ENCODE measurements around the gene EVC2. TPM values are rescaled to one million over a fixed set of nuclear protein-coding genes. Genes with fewer than 3 reads are reported as not detected.

Gene EVC2
- polyA plus RNA-seq, 1 donor from 2014 or later, result 0.27 TPM

GRCh38 chr4:5554376-5554775 lies 154.0 kb downstream of the EVC2 start:
- Histone ChIP-seq H3K27ac (ENCODE audit: low read length) (no peak overlapping the region), H3K36me3 (ENCODE audit: insufficient read depth, low read length) (no peaks in the 10 kb centered on the region), H3K9me3 (ENCODE audit: low read length) (peaks cover 2% of the 10 kb centered on the region), H2AFZ (ENCODE audit: low read depth, low read length) (no peak overlapping the region), H3K27me3 (ENCODE audit: insufficient read depth, low read depth, low read length) (no peaks in the 10 kb centered on the region), H3K9ac (ENCODE audit: low read length) (no peak overlapping the region), H3K4me3 (ENCODE audit: low read length) (no peak overlapping the region), H4K20me1 (ENCODE audit: insufficient read depth) (no peaks in the 10 kb centered on the region), H3K9me2 (ENCODE audit: insufficient read depth, low read length) (no peaks in the 10 kb centered on the region), H3K79me2 (replicated peaks; ENCODE audit: insufficient read depth, low read length) (no peaks in the 10 kb centered on the region), H3F3A (ENCODE audit: insufficient read depth, low read length, poor library complexity, severe bottlenecking) (no peaks in the 10 kb centered on the region), H3K4me2 (ENCODE audit: low read length) (no peak overlapping the region)
- no peak for TF ChIP-seq REST (IDR thresholded peaks at IDR 0.05; ENCODE audit: borderline replicate concordance)
- TF ChIP-seq TAF1 (IDR thresholded peaks at IDR 0.05; ENCODE audit: low read depth), result no peak
- TF ChIP-seq EP300 (conservative IDR thresholded peaks at IDR 0.05; ENCODE audit: poor library complexity, severe bottlenecking), result no peak
- no peak for TF ChIP-seq RAD21 (conservative IDR thresholded peaks at IDR 0.05)
- no peak for TF ChIP-seq MXI1 (conservative IDR thresholded peaks at IDR 0.05; ENCODE audit: poor library complexity, severe bottlenecking)
- TF ChIP-seq POLR2AphosphoS5 (IDR thresholded peaks at IDR 0.05), result no peak
- no peak for TF ChIP-seq SMC3 (conservative IDR thresholded peaks at IDR 0.05; ENCODE audit: poor library complexity)

- Histone ChIP-seq H3K9ac (ENCODE audit: low read length) (no peak overlapping the region), H3K4me3 (ENCODE audit: low read length) (no peak overlapping the region), H3K36me3 (ENCODE audit: insufficient read depth, low read length) (no peaks in the 10 kb centered on the region), H4K20me1 (ENCODE audit: insufficient read depth) (no peaks in the 10 kb centered on the region), H3K9me3 (ENCODE audit: low read length) (peaks cover 2% of the 10 kb centered on the region), H3K27ac (ENCODE audit: low read length) (no peak overlapping the region), H2AFZ (ENCODE audit: low read depth, low read length) (no peak overlapping the region), H3K27me3 (ENCODE audit: insufficient read depth, low read depth, low read length) (no peaks in the 10 kb centered on the region), H3K9me2 (ENCODE audit: insufficient read depth, low read length) (no peaks in the 10 kb centered on the region), H3F3A (ENCODE audit: insufficient read depth, low read length, poor library complexity, severe bottlenecking) (no peaks in the 10 kb centered on the region), H3K4me2 (ENCODE audit: low read length) (no peak overlapping the region), H3K79me2 (replicated peaks; ENCODE audit: insufficient read depth, low read length) (no peaks in the 10 kb centered on the region)
- TF ChIP-seq EP300 (conservative IDR thresholded peaks at IDR 0.05; ENCODE audit: poor library complexity, severe bottlenecking) (no peak), EZH2 (IDR thresholded peaks at IDR 0.05; ENCODE audit: borderline replicate concordance, insufficient read depth, low read length, poor library complexity, severe bottlenecking) (no peak)
Measured at GRCh38 chr4:5553801-5554200, 154.6 kb downstream of the EVC2 start.

GRCh38 chr4:5552451-5552850 lies 155.9 kb downstream of the EVC2 start:
- Histone ChIP-seq H3K79me2 (replicated peaks; ENCODE audit: insufficient read depth, low read length) (no peaks in the 10 kb centered on the region), H3K4me3 (ENCODE audit: low read length) (no peak overlapping the region), H2AFZ (ENCODE audit: low read depth, low read length) (no peak overlapping the region), H3K4me2 (ENCODE audit: low read length) (no peak overlapping the region), H4K20me1 (ENCODE audit: insufficient read depth) (no peaks in the 10 kb centered on the region), H3K27ac (ENCODE audit: low read length) (no peak overlapping the region), H3F3A (ENCODE audit: insufficient read depth, low read length, poor library complexity, severe bottlenecking) (no peaks in the 10 kb centered on the region), H3K36me3 (ENCODE audit: insufficient read depth, low read length) (no peaks in the 10 kb centered on the region), H3K9ac (ENCODE audit: low read length) (no peak overlapping the region), H3K9me3 (ENCODE audit: low read length) (peaks cover 2% of the 10 kb centered on the region), H3K27me3 (ENCODE audit: insufficient read depth, low read depth, low read length) (no peaks in the 10 kb centered on the region), H3K9me2 (ENCODE audit: insufficient read depth, low read length) (no peaks in the 10 kb centered on the region)
- TF ChIP-seq EZH2 (IDR thresholded peaks at IDR 0.05; ENCODE audit: borderline replicate concordance, insufficient read depth, low read length, poor library complexity, severe bottlenecking) (no peak), REST (IDR thresholded peaks at IDR 0.05; ENCODE audit: borderline replicate concordance) (no peak), RAD21 (conservative IDR thresholded peaks at IDR 0.05) (no peak), SMC3 (conservative IDR thresholded peaks at IDR 0.05; ENCODE audit: poor library complexity) (no peak), TAF1 (IDR thresholded peaks at IDR 0.05; ENCODE audit: low read depth) (no peak), EP300 (conservative IDR thresholded peaks at IDR 0.05; ENCODE audit: poor library complexity, severe bottlenecking) (no peak), POLR2AphosphoS5 (IDR thresholded peaks at IDR 0.05) (no peak), CTCF (IDR thresholded peaks at IDR 0.05; ENCODE audit: poor library complexity, severe bottlenecking) (no peak), MXI1 (conservative IDR thresholded peaks at IDR 0.05; ENCODE audit: poor library complexity, severe bottlenecking) (no peak)
